Skin epidermis (tissue), 12 donors: ENCODE measurements around the gene SOS2.

Experiments used
- H3K27ac ChIP-seq, 21 experiments: fragments of 200-600 bp; sonication (generic) in 11 of 21; one replicate each; pipeline ENCODE4 v1.5.0; 2020; ENCODE audit warnings: mild to moderate bottlenecking in 3 of 21, inconsistent platforms in 2 of 21, moderate library complexity in 2 of 21
- H3K4me3 ChIP-seq, 7 experiments: fragments of 200-600 bp; sonication (generic) in 2 of 7; one replicate each; pipeline ENCODE4 v1.5.0; 2020; ENCODE audit warnings: inconsistent platforms in 2 of 7, mild to moderate bottlenecking in 2 of 7, moderate library complexity in 1 of 7

The SOS2 gene

GRCh38 chr14:50067723-50068495, 163.5 kb downstream of the SOS2 start:
- H3K4me3 ChIP-seq, result no peak overlapping the region
- peak overlapping the region in 1 of 21 experiments; percentile 21 for H3K27ac ChIP-seq
